OCI-LY1 (cell line): Measurements from ENCODE around the gene ST3GAL2.

Source experiments
- H2AFZ ChIP-seq: fragments of 200-600 bp; sonication (generic), shearing (Covaris generic); 2 replicates; pipeline ENCODE4 v1.6.0; 2014; ENCODE audit warnings: antibody characterized with exemption, mild to moderate bottlenecking, low read length
- H3F3A ChIP-seq: fragments of 200-600 bp; sonication (generic), shearing (Covaris generic); 2 replicates; pipeline ENCODE4 v1.6.0; 2014; ENCODE audit warnings: mild to moderate bottlenecking, antibody characterized with exemption, low read length, moderate library complexity; ENCODE audit not compliant: insufficient read depth
- H3K27ac ChIP-seq: fragments of 200-600 bp; sonication (generic); 2 replicates; pipeline ENCODE4 v1.5.1; 2014; ENCODE audit warnings: low read length, mixed run types, mild to moderate bottlenecking, low read depth; ENCODE audit not compliant: poor library complexity, severe bottlenecking
- H3K27me3 ChIP-seq: fragments of 200-600 bp; sonication (generic); 2 replicates; pipeline ENCODE4 v1.6.0; 2014; ENCODE audit warnings: antibody characterized with exemption, mild to moderate bottlenecking, low read length, moderate library complexity; ENCODE audit not compliant: insufficient read depth
- H3K36me3 ChIP-seq: fragments of 200-600 bp; sonication (generic); 2 replicates; pipeline ENCODE4 v1.6.1; 2014; ENCODE audit warnings: mild to moderate bottlenecking, antibody characterized with exemption, low read length, moderate library complexity, mixed read lengths; ENCODE audit not compliant: insufficient read depth
- H3K4me1 ChIP-seq: fragments of 200-600 bp; sonication (generic); 2 replicates; pipeline ENCODE4 v1.5.1; 2014; ENCODE audit warnings: mild to moderate bottlenecking, low read length, moderate library complexity; ENCODE audit not compliant: insufficient read depth, severe bottlenecking
- H3K4me2 ChIP-seq: fragments of 200-600 bp; sonication (generic), shearing (Covaris generic); 2 replicates; pipeline ENCODE4 v1.6.1; 2014; ENCODE audit warnings: low read length
- H3K4me3 ChIP-seq: fragments of 200-600 bp; sonication (generic); 2 replicates; pipeline ENCODE4 v1.5.1; 2014; ENCODE audit warnings: low read length, low read depth, mild to moderate bottlenecking, mixed read lengths; ENCODE audit not compliant: poor library complexity, severe bottlenecking
- H3K79me2 ChIP-seq: fragments of 200-600 bp; shearing (Covaris generic); 2 replicates; pipeline ENCODE4 v1.6.1; 2016; ENCODE audit warnings: mixed run types, low read length, mixed read lengths; ENCODE audit not compliant: insufficient read depth
- H3K9ac ChIP-seq: fragments of 200-600 bp; sonication (generic), shearing (Covaris generic); 2 replicates; pipeline ENCODE4 v1.6.1; 2014; ENCODE audit warnings: mild to moderate bottlenecking, low read length, mixed read lengths
- H3K9me2 ChIP-seq: fragments of 200-600 bp; sonication (generic), shearing (Covaris generic); 2 replicates; pipeline ENCODE4 v1.6.1; 2014; ENCODE audit warnings: low read depth, mild to moderate bottlenecking, low read length, mixed read lengths
- H3K9me3 ChIP-seq: fragments of 200-600 bp; shearing (Covaris generic); 2 replicates; pipeline ENCODE4 v1.6.1; 2014; ENCODE audit warnings: low read length, mixed read lengths
- H4K20me1 ChIP-seq: fragments of 200-600 bp; sonication (generic), shearing (Covaris generic); 2 replicates; pipeline ENCODE4 v1.6.0; 2016; ENCODE audit warnings: mild to moderate bottlenecking, low read length; ENCODE audit not compliant: insufficient read depth
- EZH2 ChIP-seq: fragments of 200-600 bp; sonication (generic), shearing (Covaris generic); IDR thresholded peaks from 2 replicates; pipeline ENCODE4 v1.8.0; 2017; ENCODE audit warnings: borderline replicate concordance, mixed run types, mild to moderate bottlenecking, antibody characterized with exemption, low read length, moderate library complexity, mixed read lengths
- TF ChIP-seq, protein P1 (sequence below): fragments of 200-600 bp; sonication (generic), shearing (Covaris generic); IDR thresholded peaks from 2 replicates; pipeline ENCODE4 v1.5.1; 2017; ENCODE audit warnings: mild to moderate bottlenecking, antibody characterized with exemption, low read length, moderate library complexity, mixed read lengths

ST3GAL2 gene

DNA sequence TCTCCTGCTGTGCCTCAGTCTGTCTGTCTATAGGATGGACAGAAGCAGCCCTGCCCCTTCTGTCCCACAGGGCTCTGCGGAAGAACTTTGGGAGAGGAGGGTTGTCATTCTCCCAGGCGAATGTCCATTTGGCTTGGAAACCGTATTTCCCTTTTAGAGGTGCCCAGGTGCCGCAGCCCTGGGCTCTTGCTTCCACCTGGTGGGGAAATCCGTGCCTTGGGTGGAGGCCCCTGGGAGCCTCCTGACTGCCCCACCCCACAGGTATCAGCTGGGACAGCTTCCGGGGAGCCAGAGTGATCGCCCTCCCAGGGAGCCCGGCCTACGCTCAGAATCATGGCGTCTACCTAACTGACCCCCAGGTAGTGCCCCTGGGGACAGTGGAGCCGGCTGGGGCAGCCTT is 28.2 kb upstream of the ST3GAL2 start:
- Histone ChIP-seq H3K4me3 (no peak overlapping the region), H3K79me2 (no peaks in the 10 kb centered on the region), H2AFZ (no peak overlapping the region), H3K9me3 (no peaks in the 10 kb centered on the region), H3K27ac (no peak overlapping the region), H3K9ac (no peak overlapping the region), H3F3A (no peaks in the 10 kb centered on the region), H3K27me3 (no peaks in the 10 kb centered on the region), H3K36me3 (no peaks in the 10 kb centered on the region), H4K20me1 (no peaks in the 10 kb centered on the region), H3K4me1 (peaks cover 4% of the 10 kb centered on the region), H3K4me2 (no peak overlapping the region), H3K9me2 (no peaks in the 10 kb centered on the region)
- no peak for TF ChIP-seq EZH2
- TF ChIP-seq, protein P1, sequence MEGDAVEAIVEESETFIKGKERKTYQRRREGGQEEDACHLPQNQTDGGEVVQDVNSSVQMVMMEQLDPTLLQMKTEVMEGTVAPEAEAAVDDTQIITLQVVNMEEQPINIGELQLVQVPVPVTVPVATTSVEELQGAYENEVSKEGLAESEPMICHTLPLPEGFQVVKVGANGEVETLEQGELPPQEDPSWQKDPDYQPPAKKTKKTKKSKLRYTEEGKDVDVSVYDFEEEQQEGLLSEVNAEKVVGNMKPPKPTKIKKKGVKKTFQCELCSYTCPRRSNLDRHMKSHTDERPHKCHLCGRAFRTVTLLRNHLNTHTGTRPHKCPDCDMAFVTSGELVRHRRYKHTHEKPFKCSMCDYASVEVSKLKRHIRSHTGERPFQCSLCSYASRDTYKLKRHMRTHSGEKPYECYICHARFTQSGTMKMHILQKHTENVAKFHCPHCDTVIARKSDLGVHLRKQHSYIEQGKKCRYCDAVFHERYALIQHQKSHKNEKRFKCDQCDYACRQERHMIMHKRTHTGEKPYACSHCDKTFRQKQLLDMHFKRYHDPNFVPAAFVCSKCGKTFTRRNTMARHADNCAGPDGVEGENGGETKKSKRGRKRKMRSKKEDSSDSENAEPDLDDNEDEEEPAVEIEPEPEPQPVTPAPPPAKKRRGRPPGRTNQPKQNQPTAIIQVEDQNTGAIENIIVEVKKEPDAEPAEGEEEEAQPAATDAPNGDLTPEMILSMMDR: no peak

DNA sequence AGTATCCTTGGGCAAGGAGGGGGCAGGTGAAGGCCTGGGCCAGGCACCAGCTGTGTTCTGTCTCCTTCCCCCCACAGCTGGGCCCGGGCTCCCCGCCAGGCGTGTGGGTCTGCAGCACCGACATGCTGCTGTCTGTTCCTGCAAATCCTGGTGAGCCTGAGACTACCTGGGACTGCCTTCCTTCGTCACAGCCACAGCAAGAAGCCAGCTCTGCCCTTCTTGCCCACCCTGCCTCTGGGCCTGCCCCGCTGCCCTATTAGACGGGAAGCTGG is 27.8 kb upstream of the ST3GAL2 start:
- Histone ChIP-seq H4K20me1 (no peaks in the 10 kb centered on the region), H3K4me1 (peaks cover 4% of the 10 kb centered on the region), H3F3A (no peaks in the 10 kb centered on the region), H3K27ac (no peak overlapping the region), H2AFZ (no peak overlapping the region), H3K36me3 (no peaks in the 10 kb centered on the region), H3K4me3 (no peak overlapping the region), H3K9ac (no peak overlapping the region), H3K4me2 (no peak overlapping the region), H3K27me3 (no peaks in the 10 kb centered on the region), H3K79me2 (no peaks in the 10 kb centered on the region), H3K9me2 (no peaks in the 10 kb centered on the region), H3K9me3 (no peaks in the 10 kb centered on the region)
- TF ChIP-seq EZH2: no peak
- TF ChIP-seq, protein P1: no peak

DNA sequence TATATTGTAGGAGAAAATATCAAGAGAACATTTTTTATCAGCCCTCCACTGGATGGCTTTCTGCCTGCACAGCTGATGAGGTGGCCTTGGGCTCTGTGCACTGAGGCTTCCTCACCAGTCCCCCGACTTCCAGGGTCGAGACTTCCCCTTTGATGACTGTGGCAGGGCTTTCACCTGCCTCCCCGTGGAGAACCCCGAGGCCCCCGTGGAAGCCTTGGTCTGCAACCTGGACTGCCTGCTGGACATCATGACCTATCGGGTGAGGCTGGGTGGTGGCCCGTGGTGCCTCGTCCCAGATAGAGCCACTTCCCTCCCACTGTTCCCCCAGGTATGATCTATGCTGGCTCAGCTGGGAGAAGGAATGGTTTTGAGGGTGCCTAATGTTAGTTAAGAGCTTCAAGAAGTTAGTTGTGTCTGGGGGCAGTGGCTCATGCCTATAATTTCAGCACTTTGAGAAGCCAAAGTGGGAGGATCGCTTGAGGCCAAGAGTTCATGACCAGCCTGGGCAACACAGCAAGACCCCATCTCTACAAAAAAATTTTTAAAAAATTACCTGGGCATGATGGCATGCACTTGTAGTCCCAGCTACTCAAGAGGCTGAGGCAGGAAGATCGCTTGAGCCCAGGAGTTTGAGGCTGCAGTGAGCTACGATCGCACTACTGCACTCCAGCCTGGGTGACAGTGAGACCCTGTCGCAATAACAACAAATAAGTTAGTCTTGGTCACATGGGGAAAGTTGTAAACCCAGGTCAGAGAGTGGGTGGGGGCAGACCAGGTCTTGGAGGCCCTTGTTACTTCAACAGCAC is 27.3 kb upstream of the ST3GAL2 start:
- no peaks in the 10 kb centered on the region for H3K36me3 ChIP-seq
- no peak overlapping the region for H3K4me3 ChIP-seq
- no peaks in the 10 kb centered on the region for H3K79me2 ChIP-seq
- no peaks in the 10 kb centered on the region for H3K27me3 ChIP-seq
- H3K4me1 ChIP-seq: peaks cover 4% of the 10 kb centered on the region
- no peaks in the 10 kb centered on the region for H3K9me2 ChIP-seq
- no peak for TF ChIP-seq EZH2
- TF ChIP-seq, protein P1: no peak
- H3K9ac ChIP-seq: no peak overlapping the region
- no peak overlapping the region for H3K4me2 ChIP-seq
- no peaks in the 10 kb centered on the region for H3K9me3 ChIP-seq
- no peaks in the 10 kb centered on the region for H3F3A ChIP-seq
- no peaks in the 10 kb centered on the region for H4K20me1 ChIP-seq
- no peak overlapping the region for H2AFZ ChIP-seq
- H3K27ac ChIP-seq: no peak overlapping the region
